GM18951 (cell line): ENCODE measurements around the gene KRTAP12-1.
"Not testable (repeated sequence)": the region's sequence is repeated elsewhere in the genome, so short reads cannot be mapped to it uniquely, and the experiment has no call there.

ENCODE experiments used
- POLR2A ChIP-seq: IDR thresholded peaks from 4 replicates; pipeline ENCODE4 v1.6.1; 2011; ENCODE audit warnings: mild to moderate bottlenecking; ENCODE audit not compliant: insufficient read length, insufficient read depth; ENCODE audit errors: extremely low read depth
- in situ Hi-C: fragments of 300-500 bp; cut with MboI; formaldehyde crosslinking; loops from one replicate; pipeline ENCODE4 v1.12.0; 2022; ENCODE audit warnings: low sequenced_read_pairs, mixed read lengths, inconsistent platforms; ENCODE audit not compliant: unreplicated experiment

The KRTAP12-1 gene

GRCh38 chr21:44657635-44658540, 24.1 kb downstream of the KRTAP12-1 start, which contains the start of gene KRTAP12-3:
Gene KRTAP12-3, plus strand, starts transcription at chr21:44657932. Its CDS starts 48 bp downstream, at chr21:44657980.
- no peak for TF ChIP-seq POLR2A
- in situ Hi-C loops: no loop called here

- in situ Hi-C loops: no loop called here
- no peak for TF ChIP-seq POLR2A
Observed at GRCh38 chr21:44656868-44657267, 25.1 kb downstream of the KRTAP12-1 start.

DNA sequence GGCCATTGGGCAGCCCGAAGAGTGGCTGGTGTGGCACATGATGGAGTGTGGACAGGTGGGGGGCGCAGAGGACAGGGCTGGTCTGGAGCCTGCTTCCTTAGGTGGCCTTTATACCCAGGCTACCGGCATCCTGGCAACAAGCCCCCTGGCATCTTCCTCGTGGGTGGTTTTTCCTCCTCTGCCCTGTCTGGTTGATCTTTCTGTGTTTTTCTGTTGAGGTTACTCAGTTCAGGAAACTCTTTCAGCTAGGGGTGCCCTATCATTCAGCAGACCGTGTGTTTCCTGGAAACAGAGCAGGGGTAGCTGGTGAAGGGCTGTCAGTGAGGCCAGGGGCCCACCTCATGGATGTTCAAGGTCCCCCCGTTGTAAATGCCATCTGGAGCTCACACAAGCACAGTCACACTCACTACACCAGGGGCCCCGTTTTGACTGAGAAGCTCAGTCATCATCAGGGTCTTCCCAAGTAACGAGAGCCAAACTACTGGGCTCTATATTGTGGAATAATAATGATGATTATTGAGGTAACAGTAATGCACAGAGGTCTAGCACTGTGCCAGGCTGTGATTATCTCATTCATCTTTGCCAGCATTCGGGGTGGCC, 27.3 kb downstream of the KRTAP12-1 start, which contains the start of gene KRTAP12-4:
KRTAP12-4 (minus strand) TSS at position 84 of the 600 bp plus-strand sequence; CDS start at position 39, 45 bp downstream.
- in situ Hi-C loops: no loop called here
- no peak for TF ChIP-seq POLR2A

DNA sequence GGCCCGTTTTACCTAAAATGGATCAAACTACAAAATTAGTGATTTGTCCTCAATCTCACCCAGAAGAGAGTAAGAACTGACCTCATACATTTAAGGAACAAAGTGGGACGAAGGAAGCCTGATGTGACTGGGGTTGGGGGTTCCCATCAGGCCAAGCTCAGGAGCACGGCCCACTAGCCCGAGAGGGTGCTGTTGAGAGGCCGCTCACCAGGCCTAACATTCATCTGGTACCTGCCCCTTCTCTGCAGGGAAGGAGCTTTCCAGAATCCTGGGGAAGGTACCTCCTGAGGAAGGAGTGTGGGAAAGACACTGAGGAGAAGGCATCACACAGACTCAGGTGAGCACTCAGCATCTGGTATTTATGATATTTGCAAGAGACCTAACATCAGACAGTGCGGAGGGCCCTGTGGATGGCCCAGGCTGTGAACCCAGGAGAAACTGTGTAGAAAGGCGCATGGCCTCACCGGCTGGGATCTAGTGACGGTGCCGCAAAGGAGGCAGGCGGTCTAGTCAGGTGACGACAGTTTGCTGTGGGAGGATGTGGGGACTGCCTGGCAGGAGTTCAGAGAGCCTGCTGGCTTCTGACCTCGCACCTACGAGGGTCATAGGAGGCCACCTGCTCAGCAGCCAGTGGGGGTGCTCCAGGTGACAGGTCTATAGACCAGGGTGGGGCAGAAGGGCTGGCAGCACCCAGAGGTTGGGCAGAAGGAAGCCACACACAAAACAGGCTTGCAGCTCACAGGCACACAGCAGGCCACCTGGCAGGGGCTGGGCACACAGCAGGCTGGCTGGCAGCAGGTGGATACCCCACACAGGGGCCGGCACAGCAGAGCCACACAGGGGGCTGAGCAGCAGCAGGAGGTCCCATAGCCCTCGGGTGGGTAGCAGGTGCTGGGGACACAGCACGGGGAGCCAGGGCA, 28.0 kb downstream of the KRTAP12-1 start:
- in situ Hi-C loops: no loop called here
- TF ChIP-seq POLR2A: no peak

DNA sequence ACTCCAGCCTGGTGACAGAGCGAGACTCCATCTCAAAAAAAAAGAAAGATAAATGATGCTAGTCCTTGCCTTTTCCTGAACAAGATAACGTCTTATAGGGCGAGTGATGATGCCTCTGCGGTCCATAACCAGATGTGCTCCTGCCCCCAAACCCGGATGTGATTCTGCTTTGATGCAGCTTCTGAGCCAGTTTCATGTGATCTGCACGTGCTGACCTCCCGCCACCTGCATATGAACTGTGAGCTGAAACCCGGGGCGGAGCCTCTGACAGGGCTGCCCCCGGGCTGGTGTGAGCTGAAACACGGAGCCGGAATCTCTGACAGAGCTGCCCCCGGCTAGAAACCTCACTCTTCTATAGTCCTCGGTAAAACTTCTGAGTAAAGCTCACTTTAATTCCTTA, 28.8 kb downstream of the KRTAP12-1 start:
- TF ChIP-seq POLR2A: no peak
- in situ Hi-C loops: no loop called here

DNA sequence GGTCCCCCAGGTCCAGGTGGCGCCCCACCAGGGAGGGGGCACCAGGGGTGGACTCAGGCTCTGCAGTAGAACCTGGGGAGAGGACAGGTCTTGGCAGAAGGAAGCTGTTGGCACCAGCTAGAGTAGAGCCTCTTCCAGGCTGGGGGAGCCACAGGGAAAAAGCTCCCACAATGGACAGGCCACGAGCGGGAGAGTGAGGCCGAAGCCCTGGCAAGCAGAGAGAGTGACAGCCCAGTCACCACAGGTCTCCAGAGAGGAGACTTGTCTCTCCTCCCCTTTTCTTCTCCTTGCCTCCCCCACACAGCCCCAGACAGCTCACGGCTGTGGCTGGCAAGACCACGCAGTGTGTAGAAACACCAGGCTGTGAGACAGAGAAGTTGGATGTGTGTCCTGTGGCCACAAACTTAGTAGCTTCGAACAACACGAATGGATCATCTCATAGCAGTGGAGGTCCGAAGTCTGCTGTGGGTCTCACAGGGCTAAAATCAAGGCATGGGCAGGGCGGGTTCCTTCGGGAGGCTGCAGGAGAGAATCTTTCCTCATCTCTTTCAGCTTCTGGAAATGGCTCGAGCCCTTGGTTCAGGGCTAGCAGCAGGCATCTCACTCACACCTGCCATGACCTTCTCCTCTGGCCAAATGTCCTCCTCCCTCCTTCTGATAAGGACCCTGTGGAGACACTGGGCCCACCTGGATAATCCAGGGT, 30.8 kb downstream of the KRTAP12-1 start:
- no peak for TF ChIP-seq POLR2A

DNA sequence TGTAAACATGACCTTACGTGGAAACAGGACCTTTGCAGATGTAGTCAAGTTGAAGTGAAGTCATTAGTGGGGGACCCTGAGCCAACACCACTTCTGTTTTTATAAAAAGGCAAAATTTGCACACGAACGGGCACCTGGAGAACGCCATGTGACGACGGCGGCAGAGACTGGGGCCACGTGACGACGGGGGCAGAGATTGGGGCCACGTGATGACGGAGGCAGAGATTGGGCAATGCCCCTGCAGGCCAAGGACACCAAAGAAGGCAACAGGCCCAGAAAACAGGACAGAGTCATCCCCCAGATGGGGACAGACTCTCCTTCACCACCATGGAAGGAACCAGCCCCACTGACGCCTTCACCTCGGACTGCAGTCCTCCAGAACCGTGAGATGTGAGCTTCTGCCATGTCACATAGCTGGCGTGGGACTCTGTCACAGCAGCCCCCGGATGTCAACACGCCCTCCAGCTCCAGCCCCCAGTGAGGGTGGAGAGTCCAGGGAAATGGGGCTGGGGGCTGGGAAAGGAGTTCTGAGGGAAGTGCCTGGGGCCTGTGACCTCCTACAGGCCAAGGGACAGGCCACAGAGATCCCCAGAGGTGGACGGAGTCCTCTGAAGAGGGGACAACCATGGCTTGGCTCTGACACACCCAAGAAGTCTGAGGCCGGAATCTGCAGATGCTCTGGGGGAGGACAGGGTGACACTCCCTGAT, 31.5 kb downstream of the KRTAP12-1 start:
- in situ Hi-C loops: no loop called here
- no peak for TF ChIP-seq POLR2A

More for the DNA sequence above, 30.8 kb downstream of the KRTAP12-1 start:
- in situ Hi-C loops: no loop called here

DNA sequence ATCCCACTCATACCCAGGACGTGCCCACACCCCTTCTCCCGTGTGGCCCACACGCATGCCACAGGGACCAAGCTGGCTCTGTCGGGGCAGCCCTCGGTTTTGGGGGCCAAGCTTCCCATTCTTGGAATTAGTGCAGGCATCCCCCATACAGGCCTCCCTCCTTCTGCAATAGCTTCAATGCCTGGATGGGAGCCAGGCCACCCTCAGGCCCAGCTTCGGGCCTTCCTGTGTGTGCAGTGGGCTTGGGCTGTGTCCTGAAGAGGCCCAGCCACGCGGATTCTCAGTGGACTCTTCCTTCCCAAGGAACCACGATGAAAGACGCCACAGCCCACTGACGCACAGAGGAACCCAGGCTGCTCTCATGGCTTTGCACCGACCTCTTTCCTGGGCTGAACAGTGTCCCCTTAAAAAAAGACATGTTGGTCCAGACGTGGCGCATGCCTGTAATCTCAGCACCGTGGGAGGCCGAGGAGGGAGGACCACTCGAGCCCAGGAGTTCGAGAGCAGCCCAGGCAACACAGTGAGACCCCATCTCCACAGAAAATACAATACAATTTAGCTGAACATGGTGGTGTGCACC, 32.4 kb downstream of the KRTAP12-1 start:
- TF ChIP-seq POLR2A: no peak
- in situ Hi-C loops: no loop called here

GRCh38 chr21:44648557-44649311, 33.2 kb downstream of the KRTAP12-1 start:
- TF ChIP-seq POLR2A: no peak
- in situ Hi-C loops: no loop called here

- in situ Hi-C loops: no loop called here
- TF ChIP-seq POLR2A: no peak
Observed at GRCh38 chr21:44647222-44647552, 34.8 kb downstream of the KRTAP12-1 start.

DNA sequence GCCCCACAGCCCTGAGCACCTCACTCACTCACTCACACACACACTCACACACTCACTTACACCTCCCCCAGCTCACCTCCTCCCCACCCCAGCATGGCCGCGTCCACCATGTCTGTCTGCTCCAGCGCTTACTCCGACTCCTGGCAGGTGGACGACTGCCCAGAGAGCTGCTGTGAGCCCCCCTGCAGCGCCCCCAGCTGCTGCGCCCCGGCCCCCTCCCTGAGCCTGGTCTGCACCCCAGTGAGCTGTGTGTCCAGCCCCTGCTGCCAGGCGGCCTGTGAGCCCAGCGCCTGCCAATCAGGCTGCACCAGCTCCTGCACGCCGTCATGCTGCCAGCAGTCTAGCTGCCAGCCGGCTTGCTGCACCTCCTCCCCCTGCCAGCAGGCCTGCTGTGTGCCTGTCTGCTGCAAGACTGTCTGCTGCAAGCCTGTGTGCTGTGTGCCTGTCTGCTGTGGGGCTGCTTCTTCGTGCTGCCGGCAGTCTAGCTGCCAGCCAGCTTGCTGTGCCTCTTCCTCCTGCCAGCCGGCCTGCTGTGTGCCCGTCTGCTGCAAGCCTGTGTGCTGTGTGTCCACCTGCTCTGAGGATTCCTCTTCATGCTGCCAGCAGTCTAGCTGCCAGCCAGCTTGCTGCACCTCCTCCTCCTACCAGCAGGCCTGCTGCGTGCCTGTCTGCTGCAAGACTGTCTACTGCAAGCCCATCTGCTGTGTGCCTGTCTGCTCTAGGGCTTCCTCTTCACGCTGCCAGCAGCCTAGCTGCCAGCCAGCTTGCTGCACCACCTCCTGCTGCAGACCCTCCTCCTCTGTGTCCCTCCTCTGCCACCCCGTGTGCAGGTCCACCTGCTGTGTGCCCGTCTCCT, 35.4 kb downstream of the KRTAP12-1 start, which contains the start of gene KRTAP10-11:
KRTAP10-11 (plus strand) TSS at position 49 of the 856 bp plus-strand sequence; CDS start at position 94, 45 bp downstream.
- in situ Hi-C loops: not testable (repeated sequence)
